Renal pelvis (tissue), 4 donors: ENCODE measurements around the gene C17orf58. TPM values are rescaled to one million over a fixed set of nuclear protein-coding genes. Genes with fewer than 3 reads are reported as not detected.
"Not testable (repeated sequence)": the region's sequence is repeated elsewhere in the genome, so short reads cannot be mapped to it uniquely, and the experiment has no call there.

Experiments
- DNase-seq: peaks from one replicate; pipeline ENCODE4 v3.0.0-alpha.2; 2013
- polyA plus RNA-seq, 3 donors: library from polyadenylated mRNA; unstranded; fragments of 120-200 nt; gene quantifications; one replicate each; pipeline ENCODE4 v1.2.1, GENCODE V29; 2013; ENCODE audit not compliant: insufficient read length in 3 of 3

Gene C17orf58
- polyA plus RNA-seq, 3 donors = 20.0 to 23.5 (median 21.5) TPM

GRCh38 chr17:67974185-67974584 is 22.1 kb downstream of the C17orf58 start:
- DNase-seq = no peak

- no peak for DNase-seq
Observed at GRCh38 chr17:67970783-67971182, 25.5 kb downstream of the C17orf58 start.

- DNase-seq = peak; percentile 54
Observed at GRCh38 chr17:67963145-67963572, 33.1 kb downstream of the C17orf58 start.

- not testable (repeated sequence) for DNase-seq
Observed at GRCh38 chr17:67962156-67962555, 34.1 kb downstream of the C17orf58 start.

- DNase-seq = not testable (repeated sequence)
Observed at GRCh38 chr17:67960276-67960675, 36.0 kb downstream of the C17orf58 start.

- DNase-seq = no peak
Observed at GRCh38 chr17:67959510-67959909, 36.8 kb downstream of the C17orf58 start.

- no peak for DNase-seq
Observed at GRCh38 chr17:67950945-67951344, 45.3 kb downstream of the C17orf58 start.

GRCh38 chr17:67947325-67947813 is 48.9 kb downstream of the C17orf58 start:
- no peak for DNase-seq

- DNase-seq = no peak
Observed at GRCh38 chr17:67946513-67946912, 49.8 kb downstream of the C17orf58 start.

- DNase-seq = no peak
Observed at GRCh38 chr17:67944035-67944434, 52.2 kb downstream of the C17orf58 start.

GRCh38 chr17:67942810-67943209 is 53.5 kb downstream of the C17orf58 start:
- DNase-seq = no peak

Other genes starting within 250 kb of the C17orf58 start
- 100 to 1,000 TPM; 106 to 132 (median 110) TPM for gene BPTF, start 171.0 kb downstream of the C17orf58 start, polyA plus RNA-seq
- 100 to 1,000 TPM; 112 to 138 (median 115) TPM for gene KPNA2, start 39.3 kb upstream of the C17orf58 start, polyA plus RNA-seq